Stimulated activated CD4-positive, alpha-beta T cell treated with anti-CD3 and anti-CD28 coated beads, Interleukin-15, amount 100 ng/mL, for 1 hour (primary cell): Measurements from ENCODE around the gene KLHL29.
"Not testable (repeated sequence)": the region's sequence is repeated elsewhere in the genome, so short reads cannot be mapped to it uniquely, and the experiment has no call there.

Experiments
- DNase-seq, 2 donors: peaks; one replicate each; pipeline ENCODE4 v3.0.0-alpha.2; 2020; ENCODE audit warnings: low read depth in 1 of 2, low spot score in 1 of 2

The KLHL29 gene

DNA sequence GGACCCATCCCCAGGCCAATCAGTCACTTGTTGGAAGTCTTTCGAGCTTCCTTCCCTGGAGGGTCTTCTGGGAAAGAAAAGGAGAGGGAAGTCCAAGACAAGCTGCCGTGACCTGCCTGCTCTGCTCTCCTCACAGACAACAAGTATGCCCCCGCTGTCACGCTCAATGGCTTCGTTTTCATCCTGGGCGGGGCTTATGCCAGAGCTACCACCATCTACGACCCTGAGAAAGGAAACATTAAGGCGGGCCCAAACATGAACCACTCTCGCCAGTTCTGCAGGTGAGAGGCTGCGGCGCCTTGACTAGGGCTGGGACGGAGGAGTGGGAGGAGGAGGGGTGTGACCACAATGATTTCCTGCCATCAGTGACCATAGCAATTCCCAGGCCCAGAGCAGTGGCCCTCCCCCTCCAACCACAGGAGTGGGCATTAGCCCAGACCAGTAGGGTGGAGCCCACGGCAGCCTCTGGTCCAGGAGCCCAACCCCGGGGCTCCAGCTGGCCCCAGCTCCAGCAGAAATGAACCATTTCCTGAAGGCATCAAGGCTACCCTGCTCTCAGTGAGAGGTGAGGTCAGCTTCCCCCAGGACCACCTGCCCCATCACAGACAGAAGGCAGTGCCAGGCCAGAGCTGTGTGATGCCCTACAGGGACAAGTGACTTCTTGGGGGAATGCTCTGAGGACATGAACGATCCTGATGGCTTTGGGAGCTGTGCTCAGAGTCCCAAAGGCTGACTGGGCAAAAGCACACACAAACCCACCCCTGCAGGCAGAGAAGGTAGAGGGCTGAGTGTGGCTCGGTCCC lies 318.8 kb downstream of the KLHL29 start:
- no peak for DNase-seq

DNA sequence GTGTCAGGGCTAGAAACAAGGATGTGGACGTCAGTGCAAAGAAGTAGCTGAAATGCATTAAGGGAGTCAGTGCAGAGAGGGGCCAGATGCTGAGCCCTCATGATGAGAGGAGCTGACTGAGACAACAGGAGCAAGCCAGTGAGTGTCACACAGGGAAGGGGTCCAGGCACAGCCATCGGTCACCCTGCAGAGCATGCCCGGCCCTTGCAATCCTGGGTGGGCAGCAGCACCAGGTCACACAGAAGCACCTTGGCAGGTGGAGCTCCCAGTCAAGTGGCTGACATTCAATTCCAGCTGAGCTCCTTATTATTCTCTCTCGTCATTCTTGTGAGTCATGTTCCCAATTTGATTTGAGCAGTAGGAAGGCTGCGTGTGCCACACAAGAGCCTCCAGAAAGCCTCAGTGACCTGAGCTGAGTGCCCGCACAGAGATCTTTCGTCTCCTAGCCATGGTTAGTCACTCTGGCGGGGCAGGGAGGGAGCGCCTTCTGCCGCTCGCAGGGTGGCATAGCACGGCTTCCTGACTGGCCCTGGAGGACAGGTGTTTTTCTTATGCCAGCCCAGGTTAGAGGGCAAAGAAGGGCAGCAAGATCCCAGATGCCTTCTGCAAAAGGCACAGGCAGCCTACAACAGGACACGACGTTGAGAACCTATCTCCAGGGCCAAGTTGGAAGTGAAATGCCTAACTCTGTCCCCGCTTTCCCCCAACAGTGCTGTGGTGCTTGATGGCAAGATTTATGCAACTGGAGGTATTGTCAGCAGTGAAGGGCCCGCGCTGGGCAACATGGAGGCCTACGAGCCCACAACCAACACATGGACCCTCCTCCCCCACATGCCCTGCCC lies 321.0 kb downstream of the KLHL29 start:
- no peak for DNase-seq

DNA sequence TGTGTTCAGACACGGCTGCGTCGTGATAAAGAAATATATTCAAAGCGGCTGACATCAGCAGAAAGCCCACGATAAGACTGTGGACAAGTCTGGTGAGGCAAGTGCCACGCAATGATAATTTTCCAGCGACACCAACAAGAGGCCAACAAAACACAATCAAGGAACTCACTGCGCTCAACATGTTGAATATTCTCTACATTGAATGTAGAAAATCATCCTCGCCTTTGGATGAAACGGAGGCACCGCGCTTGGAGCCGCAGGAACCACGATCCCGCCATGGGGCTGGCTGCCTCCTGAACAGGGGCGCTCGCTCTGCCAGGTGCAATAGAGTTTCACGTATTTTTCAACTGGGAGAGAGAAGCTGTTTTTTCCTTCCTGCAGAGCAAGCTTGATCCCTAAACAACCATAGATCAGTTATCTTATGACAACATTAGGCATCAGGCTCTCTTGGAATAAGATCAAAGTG lies 321.7 kb downstream of the KLHL29 start:
- DNase-seq, result no peak

DNA sequence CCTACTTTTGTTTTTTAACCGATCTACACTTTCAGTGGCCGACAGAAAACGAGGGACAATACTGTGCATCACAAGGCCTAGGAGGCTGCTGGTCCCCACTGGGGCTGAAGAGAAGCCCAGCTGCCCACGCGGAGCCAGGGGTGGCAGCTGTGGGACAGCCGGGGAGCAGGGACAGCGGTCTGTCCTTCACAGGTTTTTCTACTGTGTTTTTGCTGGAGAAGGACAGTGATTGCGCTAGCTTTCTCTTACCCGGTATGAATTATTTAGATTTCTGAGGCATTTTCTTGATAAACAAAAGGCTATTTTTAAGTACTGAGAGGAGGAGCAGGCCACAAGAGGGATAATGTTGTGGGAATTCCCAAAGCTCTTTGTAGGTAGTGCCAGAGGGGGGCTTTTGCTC lies 322.1 kb downstream of the KLHL29 start:
- no peak for DNase-seq

DNA sequence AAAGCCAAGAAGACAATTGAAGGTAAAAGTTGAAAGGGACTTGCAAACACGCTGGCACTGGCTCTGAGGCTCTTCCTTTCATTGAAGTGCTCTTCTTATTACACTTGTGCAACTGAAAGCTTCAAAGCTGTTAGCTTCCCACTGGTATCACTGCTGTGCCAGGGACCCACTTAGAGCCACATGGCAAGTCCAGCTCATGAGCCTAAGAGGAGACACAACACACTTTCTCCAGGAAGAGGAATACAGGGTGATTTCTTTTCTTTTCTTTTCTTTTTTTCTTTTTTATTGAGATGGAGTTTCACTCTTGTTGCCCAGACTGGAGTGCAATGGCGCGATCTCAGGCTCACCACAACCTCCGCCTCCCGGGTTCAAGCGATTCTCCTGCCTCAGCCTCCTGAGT lies 323.8 kb downstream of the KLHL29 start:
- DNase-seq, result no peak

DNA sequence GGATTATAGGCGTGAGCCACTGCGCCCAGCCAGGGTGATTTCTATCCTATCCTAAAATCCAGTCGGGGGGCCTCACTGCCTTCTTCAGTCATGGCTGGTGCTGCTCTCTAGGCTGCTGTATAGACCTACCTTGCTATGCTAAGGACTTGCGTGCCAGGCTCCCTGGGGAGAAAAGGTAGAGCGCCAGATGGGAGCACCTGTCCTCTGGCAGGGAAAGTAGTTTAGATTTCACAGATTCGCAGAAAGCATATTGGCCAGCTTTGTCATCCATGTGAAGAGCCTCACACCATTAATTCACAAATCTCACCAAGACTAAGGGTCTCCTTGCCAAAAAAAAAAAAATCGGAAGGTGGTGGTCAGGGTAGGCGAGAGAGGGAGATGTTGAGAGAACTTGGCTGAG lies 324.3 kb downstream of the KLHL29 start:
- no peak for DNase-seq

DNA sequence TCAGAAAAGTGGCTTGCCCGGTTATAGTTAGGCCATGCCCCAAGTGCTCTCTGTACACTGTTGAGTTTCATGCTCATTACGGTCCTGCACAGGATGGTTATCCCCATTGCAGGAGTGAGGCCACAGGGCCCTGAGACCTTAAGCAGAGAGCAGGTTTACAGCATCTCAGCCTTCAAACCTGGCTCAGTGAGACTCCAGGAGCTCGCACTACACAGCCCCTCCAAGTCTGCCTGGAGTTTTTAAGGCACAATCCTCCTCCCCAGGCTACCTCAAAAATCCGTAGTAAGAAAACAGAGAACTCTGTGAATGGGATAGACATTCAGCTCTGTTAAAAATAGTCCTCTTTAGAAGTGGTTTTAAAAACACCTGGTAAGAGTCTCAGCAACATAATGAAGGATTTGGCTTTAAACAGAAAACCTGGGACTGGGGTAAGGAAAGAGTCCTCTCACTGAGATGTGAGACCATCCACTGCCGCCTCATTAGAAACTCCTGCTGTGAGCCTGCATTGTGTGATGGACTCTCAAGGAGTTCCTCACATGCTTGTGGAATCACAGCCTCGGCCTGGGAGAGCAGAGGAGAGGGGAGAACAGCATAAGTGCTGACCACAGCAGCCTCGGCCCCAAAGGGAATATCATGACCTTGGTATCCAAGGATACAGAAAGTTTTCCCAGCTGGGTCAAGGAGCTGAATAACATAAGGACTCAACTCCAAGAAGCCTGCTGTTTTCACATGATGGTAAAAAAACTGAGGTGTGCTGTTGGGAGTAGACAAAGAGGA lies 327.2 kb downstream of the KLHL29 start:
- no peak for DNase-seq

DNA sequence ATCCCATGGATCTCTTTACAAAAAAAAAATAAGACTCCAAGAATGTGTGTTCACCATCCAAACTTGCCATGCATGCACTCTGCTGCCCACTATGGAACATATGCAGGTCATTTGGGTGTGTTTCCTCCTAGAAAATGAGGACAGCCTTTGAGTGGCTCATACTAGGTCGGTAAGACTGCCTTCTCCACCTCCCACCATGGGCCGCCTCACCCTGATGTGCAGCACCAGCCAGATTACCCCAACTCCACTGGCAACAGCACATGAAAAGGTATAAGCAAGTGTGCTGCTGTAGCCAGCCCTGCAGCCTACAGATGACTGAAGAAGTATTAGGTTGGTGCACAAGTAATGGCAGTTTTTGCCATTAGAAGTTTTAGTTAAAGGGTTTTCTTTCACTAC lies 327.8 kb downstream of the KLHL29 start:
- no peak for DNase-seq

DNA sequence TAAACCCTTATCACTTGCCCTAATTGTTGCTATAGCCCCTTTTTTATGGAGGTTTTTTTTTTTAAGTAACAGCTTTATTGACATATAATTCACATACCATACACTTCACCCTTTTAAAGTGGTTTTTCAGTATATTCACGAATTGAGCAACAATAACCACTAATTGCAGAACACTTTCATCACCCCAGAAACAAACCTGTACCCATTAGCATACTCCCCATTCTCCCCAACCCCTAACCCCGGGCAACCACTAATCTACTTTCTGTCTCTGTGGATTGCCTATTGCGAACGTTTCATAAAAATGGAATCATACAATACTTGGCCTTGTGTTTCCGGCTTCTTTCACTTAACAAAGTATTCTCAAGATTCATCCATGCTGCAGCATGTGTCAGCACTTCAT lies 328.4 kb downstream of the KLHL29 start:
- DNase-seq, result no peak

DNA sequence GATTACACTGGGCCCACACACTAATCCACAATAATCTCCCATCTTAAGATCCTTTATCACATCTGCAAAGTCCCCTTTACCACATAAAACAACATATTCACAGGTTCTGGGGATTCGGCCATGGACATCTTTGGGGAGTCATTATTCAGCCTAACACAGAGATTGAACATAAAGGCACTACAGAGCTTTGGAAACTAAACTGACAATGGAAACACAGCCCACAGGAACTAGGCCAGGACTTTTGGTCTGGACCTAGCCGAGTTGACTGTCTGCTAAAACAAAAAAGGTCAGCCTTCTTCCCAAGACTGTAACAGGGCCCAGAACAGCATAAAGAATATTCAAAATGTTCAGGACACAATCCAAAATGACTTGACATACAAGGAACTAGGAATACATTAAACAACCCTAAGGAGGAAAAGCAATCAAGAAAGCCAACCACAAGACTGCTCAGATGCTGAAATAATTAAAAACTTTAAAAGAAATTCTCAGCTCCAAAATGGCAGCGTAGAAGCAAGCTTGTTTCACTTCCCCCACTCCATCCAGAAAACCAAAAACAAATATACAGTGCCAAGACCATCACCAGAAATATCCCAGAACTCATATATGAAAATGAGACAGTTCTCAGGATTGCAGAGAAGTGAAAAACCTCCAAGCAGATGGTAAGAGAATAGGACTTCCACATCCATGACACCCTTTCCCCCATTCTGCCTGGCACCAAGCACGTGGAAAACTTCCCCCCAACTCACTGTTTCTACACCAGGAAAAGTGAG lies 334.1 kb downstream of the KLHL29 start:
- DNase-seq, result no peak

DNA sequence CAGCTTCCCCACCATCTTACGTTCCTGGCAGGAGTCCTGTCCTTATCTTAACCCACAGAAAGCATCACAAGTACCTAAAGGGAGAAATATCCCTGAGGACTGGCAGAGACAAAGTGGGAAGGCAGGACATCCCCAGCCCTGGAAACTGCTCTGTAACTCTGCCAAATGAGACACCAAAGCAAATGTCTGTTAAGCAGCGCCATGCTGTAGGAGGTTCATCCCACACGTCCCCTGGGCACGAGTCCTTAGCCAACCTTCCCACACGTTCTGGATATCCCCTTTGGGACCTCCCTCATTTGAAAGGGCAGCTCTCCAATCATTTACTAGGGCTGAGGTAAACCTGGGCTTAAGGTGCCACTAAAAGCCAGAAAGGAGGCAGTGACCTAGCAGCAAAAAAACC lies 334.7 kb downstream of the KLHL29 start:
- DNase-seq, result no peak

DNA sequence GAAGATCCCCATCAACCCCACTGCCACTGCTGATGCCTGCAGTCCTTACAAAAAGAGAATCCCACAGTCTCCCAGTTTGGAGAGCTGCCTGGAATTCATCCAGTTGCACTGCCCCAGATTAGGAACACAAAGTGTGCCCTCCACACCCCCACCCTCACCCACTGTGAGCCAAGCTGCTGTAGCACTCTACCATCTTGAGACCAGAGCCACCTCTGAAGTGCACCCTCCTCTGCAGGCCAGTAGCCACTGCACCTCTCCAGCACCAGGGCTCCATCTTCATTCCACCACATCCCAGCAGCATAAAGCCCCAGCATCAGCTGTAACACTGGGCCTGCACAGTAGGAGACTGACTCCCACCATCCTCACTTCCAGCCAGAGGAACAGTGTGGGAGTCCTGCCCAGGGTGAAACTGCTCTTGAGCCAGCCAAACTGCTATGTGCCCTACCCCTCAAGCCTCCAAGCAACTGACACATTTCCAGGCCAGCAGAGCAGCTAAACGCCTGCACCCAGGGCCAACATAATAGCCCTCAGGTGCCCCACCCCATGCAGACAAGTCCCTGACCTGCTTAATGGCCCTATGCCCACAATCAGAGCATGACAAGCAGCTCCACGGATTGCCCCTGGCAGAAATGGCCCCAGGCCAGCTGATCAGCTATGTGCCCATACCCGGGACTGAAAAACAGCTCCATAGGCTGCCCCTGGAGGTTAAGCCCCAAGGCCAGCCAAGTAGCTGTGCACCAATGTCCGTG lies 335.9 kb downstream of the KLHL29 start:
- no peak for DNase-seq

DNA sequence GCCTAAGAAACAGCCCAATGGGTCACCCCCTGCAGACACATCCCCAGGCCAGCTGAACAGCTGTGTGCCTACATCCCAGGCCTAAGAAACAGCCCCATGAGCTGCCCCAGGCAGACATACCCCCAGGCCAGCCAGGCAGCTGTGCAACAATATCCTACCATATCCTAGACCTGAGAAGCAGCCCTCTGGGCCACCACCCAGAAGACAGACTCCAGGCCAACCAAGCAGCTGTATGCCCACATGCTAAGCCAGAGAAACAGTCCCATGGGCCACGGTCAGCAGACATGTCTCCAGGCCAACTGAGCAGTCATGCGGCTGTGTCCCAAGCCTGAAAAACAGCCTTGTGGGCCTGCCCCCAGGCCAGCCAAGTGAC lies 336.5 kb downstream of the KLHL29 start:
- no peak for DNase-seq

DNA sequence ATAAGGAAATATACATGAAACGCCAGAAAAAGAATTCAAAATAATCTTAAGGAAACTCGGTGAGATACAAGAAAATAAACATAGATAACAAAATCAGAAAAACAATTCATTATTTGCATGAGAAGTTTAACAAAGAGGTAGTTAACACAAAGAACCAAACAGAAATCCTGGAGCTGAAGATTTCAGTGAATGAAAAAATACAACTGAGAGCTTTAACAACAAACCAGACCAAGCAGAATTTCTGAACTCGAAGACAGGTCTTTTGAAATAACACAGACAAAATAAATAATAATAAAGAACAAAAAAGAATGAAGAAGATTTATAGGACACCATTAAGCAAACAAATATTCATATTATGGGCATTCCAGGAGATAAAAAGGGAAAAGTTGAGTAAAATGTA lies 337.3 kb downstream of the KLHL29 start:
- no peak for DNase-seq

DNA sequence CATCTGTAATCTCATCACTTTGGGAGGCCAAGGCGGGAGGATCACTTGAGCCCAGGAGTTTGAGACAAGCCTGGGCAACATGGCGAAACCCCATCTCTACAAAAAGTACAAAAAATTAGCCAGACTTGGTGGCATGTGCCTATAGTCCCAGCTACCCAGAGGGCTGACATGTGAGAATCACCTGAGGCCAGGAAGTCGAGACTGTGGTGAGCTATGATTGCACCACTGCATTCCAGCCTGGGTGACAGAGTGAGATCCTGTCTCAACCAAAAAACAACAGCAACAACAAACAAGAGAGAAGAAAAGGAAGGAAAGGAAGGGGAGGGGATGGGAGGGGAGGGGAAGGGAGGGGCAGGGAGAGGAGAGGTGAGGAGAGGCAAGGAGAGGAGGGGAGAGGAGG lies 338.1 kb downstream of the KLHL29 start:
- DNase-seq, result not testable (repeated sequence)

DNA sequence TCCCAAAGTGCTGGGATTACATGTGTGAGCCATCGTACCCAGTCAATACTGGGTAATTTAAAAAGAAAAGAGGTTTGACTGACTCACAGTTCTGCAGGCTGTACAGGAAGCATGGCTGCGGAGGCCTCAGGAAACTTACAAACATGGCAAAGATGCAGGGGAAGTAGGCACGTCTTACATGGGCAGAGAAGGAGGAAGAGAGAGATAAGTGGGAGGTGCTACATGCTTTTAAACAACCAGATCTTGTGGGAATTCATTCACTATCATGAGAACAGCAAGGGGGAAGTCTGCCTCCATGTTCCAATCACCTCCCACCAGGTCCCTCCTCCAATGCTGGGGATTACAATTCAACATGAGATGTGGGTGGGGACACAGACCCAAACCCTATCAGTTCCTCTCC lies 349.4 kb downstream of the KLHL29 start:
- no peak for DNase-seq

DNA sequence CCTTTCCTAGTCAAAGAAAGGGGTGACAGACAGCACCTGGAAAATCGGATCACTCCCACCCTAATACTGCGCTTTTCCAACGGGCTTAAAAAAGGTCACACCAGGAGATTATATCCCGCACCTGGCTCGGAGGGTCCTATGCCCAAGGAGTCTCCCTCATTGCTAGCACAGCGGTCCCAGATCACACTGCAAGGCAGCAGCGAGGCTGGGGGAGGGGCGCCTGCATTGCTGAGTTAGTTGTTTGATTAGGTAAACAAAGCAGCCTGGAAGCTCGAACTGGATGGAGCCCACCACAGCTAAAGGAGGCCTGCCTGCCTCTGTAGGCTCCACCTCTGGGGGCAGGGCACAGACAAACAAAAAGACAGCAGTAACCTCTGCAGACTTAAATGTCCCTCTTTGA lies 351.8 kb downstream of the KLHL29 start:
- not testable (repeated sequence) for DNase-seq

DNA sequence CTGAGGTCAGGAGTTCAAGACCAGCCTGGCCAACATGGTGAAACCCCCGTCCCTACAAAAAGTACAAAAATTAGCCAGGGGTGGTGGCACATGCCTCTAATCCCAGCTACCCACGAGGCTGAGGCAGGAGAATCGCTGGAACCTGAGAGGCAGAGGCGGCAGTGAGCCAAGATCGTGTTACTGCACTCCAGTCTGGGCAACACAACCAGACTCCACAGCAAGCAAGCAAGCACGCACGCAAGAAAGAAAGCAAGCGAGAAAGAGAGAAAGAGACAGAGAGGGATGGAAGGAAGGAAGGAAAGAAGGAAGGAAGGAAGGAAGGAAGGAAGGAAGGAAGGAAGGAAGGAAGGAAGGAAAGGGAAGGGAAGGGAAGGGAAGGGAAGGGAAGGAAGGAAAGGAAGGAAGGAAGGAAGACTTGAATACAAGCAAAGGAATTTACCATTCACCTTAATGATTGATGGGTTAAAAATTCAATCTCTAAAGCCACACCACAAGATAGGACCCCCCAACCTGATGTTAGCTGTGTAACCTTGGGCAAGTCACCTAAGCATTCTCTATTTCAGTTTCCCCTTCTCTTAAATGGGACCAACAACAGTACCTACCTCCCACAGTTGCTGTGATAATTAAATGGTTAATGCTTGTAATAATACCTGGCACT lies 360.2 kb downstream of the KLHL29 start:
- no peak for DNase-seq

DNA sequence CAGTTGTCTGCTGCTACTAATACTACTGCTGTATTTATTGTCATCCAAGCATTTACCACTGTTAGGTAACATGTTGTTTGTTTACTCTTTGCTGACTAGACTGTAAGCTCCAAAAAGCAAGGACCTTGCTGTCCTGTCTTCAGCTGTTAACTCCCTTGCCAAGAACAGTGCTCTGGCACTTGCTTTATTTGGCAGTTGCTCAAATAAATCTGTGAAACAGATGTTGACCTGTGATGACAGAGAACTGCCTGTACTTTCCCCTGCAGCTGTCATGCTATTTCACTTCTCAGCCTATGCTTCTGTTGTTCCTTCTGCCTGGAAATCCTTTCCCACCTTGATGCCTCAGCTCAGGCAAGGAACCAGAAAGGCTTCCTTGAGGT lies 360.7 kb downstream of the KLHL29 start:
- no peak for DNase-seq
